ENCODE results near the gene CLCNKA.
"Not testable (repeated sequence)": the region's sequence is repeated elsewhere in the genome, so short reads cannot be mapped to it uniquely, and the experiment has no call there.

Gene CLCNKA

DNA sequence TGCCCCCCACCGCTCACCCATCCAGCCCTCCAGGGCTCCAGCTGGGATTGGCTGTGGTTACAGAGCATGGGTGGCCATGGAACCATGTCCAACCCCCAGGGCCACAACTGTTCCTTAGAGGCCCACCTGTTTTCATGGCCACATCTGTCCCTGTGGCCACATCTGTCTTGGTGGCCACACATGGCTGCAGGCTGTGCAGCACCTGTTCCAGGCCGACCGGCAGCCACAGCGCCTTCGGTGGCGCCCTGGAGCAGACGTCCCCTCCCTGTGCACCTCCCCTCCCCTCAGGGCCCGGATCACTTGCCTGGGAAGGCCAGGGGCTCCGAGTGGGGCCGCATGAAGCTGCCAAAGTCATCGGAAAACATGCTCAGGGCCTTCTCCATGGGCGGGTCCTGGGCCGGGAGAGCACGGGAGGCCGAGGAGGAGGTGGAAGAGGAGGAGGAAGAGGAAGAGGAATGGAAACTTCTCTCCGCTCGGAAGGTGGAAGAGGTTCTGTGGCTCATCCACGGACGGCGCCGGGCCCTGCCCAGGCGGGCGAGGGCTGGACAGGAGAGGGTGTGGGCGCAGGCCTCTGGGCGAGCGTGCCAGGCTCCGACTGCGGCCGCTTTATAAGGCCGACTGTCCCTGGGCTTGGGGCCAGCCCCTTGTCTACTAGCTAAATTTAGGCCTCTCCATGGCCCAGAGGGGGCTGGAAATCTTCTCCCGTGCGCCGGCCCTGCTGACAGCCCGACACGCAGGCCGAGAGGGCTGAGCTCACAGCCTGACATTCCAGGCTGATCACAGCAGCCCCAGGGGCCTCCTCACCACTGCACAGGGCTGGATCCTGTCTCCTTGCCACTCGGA lies 4.2 kb upstream of the CLCNKA start, which contains the start of gene HSPB7:
TSS of gene HSPB7 (minus strand) at position 583 of the 843 bp plus-strand sequence. CDS start at position 503, 80 bp downstream.
- DNase-seq (ENCODE audit: low spot score) = peak; percentile 90

DNA sequence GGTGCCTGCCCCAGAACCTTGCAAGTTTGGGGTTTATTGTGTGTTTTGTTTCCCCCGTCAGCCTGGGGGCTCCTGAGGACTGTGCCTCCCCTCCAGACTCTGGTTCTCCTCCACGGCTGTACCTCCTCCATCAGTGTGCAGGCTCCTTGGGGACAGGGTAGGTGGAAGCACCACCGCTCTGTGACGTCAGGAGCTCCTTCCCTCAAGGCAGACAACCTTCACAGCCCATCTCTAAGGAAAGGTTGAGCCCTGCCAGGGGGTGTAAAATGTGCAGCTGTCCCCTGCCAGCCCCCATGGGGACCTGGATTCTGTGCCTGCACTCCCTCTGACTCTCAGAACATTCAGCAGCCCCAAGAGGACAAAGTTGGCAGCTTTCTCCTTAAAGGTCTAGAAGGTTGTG lies 3.5 kb upstream of the CLCNKA start:
- DNase-seq (ENCODE audit: low spot score) = no peak

DNA sequence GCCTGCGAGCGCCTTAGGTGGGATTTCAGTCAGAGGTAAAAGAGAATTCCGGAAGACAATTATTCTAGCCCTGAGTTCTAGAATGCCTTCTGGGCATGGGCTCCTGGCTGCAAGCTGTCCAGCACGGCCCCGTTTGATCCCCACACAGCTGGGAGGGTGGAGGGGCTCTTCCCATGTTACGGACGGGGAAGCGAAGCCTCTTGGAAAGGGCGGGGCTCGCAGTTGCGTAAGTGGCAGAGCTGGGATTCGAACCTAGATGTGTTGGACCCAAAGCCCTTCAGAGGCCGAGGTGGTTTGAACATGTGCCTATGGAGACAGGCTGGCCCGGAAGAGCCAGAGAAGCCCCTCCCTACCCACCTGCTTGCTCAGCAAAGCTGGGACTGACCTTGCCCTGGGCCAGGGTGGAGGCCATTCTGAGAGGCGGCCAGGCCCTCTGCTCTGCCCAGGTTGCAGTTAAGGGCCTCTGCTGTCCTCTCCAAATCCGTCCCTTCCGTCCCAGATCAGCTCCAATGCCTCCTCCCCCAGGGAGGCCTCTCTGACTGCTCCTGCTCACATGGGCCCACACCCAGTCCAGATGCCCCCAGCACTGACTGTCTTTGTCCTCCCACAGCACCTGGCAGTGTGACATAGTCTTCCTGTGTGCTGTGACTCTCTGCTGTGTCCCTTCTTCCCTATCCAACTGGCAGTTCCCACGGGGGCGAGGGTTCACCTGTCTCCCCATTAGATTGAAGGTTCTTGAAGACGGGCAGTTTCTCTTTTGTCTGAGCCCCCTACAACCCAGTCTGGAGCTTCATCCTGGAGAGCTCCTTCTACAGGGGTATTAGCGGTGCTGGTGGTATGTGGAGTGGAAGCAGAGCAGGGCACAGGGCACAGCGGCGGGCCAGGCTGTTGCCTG lies 2.8 kb upstream of the CLCNKA start:
- DNase-seq (ENCODE audit: low spot score) = no peak

DNA sequence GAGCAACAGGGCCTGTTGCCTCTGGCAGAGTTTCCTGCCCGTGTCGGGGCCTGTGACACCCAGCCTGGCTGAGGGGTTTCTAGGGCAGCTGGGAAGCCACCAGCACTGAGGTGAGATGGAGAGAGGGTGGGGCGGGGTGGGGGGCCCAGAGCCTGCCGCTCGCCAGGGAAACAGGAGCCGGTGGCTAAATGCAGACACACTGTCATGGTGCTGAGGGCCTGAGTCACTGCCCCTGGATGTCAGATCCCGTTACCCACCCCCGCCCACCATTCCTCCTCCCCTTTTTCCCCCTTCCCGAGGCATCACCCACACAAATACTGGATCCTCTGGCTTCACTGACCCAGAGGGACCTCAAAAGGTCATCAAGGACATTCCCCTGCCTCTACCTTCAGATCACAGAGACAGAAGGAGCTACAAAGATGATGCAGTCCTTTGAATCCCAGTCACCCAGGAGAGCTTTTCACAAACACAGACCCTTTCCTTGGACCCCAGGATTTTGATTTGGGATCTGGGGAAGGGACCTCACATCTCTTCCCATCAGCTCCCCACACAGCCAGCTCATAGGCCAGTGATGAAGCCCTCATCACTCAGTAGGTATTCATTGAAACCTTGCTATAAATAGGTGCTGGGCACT lies 2.1 kb upstream of the CLCNKA start:
- DNase-seq (ENCODE audit: low spot score) = peak; percentile 66

DNA sequence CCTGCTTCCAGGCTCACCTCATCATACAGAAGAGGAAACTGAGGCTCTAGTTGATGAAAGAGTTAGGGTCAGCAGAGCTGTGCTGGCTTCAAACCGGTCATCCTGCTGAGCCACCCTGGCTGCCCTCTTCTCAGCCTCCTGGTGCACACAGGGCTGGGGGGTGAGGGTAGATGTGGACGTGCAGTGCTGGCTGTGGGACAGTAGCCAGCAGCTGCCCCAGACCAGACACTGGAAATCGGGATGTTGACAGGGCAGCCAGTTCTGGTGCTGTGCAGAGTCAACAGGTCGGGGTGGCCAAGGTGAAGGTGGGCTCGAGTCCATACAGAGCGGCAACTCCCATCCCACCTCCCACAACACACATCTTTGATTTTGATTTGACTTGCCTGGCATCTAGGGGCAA lies 1.5 kb upstream of the CLCNKA start:
- no peak for DNase-seq (ENCODE audit: low spot score)

DNA sequence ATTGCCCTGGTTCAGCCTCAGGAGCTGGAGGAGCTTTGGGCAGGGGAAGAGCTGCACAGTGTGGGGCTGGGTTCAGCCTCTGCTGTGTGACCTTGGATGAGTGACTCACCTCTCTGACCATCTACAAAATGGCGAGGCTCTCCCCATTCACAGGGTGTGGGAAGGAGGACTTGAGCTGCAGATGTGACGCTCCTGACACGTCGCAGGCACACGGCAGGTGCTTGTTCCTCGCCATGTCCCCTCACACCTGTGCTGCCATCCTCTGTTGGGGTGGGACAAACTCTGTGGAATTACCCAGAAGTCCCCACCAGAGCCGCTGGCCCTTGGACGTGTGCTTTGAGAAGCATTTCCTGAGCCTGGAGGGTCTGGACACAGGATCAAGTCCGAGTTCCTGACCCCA lies 958 bp upstream of the CLCNKA start:
- not testable (repeated sequence) for DNase-seq (ENCODE audit: low spot score)

DNA sequence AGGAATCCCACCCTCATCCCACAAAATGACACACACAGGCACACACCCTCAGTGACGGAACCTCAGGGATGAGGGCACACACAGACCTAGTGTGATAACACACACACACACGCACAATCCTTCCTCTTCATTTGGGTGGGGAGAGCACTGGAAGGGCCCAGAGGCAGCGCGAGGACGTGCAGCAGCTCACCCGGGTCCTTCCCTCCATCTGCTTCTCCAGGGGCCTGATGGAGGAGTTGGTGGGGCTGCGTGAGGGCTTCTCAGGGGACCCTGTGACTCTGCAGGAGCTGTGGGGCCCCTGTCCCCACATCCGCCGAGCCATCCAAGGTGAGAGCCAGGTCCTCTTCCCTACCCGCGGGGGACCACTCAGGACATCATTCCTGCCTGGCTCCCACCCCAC lies 557 bp downstream of the CLCNKA start:
- no peak for DNase-seq (ENCODE audit: low spot score)

DNA sequence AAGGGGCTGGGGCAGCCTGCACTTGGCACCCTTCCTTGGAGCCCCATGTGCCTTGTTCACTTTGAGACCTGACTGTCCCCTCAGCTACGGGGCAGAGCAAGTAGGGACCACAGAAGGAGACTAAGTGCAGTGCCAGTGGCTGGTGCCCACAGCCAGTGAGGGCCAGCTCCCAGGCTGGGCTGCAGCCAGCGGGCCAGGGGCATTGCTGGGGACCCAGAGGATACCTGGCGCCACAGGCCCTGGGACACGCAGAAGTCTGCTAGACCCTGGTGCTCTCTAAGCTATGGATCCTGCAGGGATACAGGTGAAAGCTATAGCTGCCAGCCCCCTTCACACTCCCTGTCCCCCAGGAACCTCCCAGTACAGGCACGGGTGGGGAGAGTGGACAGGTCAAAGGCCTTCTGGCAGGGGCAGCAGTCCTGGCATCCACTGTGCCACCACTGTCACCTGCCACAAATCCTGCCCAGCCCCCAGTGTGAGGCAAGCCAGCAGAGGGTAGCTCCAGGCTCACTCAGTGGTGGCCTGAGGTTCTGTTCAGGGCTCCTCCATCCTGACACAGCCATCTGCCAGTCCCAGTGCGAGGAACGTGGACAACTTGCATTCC lies 1.3 kb downstream of the CLCNKA start:
- no peak for DNase-seq (ENCODE audit: low spot score)

DNA sequence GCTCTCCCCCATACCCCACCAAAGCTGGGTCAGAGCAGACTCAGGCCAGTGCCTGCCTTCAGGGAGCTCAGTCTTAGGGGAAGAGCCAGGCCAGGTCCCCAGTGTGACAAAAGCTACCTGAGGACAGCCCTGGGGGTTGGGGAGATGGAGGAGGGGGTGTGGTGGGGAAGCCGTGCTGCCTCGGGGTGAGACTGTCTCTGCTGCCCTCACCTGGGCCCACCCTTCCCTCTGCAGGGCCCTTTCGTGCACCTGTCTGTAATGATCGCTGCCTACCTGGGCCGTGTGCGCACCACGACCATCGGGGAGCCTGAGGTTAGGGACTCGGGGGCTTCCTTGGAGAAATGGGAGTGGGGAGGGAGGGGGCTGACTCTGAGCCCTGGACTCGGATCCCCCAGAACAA lies 4.5 kb downstream of the CLCNKA start:
- not testable (repeated sequence) for DNase-seq (ENCODE audit: low spot score)

DNA sequence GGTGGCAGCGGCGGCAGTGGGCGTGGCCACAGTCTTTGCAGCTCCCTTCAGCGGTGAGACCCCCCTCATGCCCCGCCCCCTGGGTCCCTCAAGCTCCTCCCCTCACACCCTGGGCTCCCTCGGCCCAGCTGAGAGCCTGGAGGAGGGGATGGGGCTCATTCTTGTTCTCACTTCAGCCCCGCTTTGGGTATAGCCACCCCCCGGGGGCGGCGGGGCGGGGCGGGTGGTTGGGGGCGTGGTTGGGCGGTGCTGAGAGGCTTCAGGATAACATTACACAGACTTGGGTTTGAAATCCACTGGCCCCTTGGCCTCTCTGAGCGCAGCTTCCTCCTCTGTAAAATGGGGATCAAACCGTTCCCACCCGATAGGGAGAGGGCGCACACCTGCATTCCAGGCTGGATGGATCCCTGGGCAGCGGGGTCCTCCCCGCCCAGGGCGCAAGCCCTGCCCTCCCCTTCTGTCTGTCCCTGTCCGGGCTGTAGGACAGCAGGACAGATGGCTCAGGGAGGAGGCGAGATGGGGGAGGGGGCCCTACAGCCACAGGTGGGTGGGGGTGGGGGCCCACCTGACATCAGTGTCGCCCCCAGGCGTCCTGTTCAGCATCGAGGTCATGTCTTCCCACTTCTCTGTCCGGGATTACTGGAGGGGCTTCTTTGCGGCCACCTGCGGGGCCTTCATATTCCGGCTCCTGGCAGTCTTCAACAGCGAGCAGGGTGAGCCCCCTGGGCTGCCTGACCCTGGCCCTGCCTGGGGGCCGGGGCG lies 5.1 kb downstream of the CLCNKA start:
- no peak for DNase-seq (ENCODE audit: low spot score)

DNA sequence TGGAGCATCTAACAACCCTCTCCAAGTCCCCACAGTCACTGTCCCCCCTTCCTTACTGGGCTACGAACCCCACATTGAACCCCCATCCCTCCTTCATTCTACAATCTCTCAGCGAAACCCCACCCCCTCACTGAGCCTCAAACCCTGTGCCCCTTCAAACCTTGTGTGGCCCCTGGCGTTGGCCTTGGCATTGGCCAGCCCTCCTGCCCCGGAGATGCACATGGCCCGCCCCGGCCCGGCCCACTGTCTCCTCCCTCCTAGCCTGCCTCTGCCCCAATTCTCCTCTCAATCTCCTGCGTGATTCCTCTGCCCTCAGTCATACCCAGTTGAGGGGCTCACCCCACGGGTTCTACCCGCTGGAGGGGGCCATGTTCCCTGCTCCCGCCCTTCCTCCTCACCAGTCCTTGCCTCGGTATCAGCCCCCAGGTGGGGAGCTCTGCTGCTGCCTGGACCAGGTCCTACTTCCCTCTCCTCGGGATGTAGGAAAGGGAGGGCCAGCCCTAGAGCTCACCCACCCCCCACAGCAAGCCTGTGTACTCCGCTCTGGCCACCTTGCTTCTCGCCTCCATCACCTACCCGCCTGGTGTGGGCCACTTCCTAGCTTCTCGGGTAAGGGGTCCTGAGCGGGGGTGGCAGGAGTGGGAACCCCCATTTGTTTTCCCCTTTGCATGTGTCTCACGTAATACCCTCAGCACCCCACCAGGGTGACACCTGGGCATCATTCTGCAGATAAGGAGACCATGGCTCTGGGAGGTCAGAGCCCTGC lies 6.6 kb downstream of the CLCNKA start:
- no peak for DNase-seq (ENCODE audit: low spot score)

DNA sequence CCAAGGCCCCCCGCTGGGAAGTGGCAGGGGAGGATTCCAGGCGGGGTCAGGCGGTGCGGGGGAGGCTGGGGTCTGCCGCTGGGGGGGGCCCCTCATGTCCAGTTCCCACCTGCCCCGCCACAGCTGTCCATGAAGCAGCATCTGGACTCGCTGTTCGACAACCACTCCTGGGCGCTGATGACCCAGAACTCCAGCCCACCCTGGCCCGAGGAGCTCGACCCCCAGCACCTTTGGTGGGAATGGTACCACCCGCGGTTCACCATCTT lies 7.1 kb downstream of the CLCNKA start:
- DNase-seq (ENCODE audit: low spot score) = not testable (repeated sequence)

DNA sequence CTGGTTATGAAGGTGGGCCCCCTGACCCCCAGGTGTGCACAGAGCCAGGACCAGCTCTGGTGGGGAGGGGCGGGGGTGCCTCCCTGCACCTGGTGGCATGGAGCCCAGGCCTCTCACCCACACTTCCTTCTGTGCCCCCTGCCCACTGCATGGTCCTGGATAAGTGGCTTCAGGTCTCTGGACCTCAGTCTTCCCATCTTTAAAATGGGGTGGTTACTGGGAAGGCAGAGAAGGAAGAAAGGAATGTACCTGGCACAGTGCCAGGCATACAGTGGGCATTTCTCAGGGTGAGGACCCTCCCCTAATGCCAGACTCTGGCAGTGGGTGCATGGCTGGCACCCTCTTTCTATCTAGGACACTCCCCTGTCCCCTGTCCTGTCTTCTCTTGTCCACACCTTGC lies 7.5 kb downstream of the CLCNKA start:
- no peak for DNase-seq (ENCODE audit: low spot score)

DNA sequence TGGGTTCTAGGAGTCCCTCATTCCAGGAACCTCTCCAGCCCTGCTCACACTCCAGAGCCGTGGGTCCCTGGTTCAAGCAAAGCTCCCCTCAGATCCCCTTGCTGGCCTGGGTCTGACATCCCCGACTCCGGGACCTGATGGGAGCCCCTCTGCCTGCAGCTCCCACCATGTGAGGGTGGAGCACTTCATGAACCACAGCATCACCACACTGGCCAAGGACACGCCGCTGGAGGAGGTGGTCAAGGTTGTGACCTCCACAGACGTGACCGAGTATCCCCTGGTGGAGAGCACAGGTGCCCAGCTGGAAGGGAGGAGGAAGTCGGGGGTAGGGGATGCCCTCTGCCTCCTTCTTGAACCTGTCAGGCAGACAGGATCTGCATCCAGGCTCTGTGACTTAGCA lies 9.7 kb downstream of the CLCNKA start:
- no peak for DNase-seq (ENCODE audit: low spot score)

DNA sequence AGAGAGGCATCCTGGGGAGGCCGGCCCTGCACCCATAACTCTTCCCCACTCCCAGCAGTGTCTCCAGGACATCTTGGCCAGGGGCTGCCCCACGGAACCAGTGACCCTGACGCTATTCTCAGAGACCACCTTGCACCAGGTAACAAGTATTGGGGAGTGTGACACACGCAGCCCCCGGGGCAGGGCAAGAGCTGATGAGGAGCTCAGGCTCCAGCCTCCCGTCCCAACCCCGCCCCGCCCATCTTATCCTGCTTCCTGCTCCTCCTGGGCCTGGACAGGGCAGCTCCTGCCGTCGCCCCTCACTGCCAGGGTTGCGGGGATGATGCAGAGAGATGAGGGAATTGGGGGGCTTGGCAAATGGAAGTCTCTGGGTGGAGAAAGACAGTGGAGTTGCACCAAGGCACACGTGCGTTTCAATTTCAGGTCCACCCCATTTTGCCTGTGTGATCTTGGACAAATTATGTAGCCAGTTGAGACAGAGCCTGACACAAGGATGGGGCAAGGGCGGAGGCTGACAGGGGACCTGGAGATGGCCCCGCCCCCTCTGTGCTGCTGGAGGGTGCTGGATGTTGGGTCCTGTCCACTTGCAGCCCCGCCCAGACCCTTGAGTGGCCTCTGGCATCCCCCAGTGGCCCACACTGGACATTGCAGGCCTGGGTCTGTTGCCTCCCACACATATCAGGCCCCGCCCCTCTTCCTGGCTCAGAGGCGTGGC lies 10.7 kb downstream of the CLCNKA start:
- peak; percentile 95 for DNase-seq (ENCODE audit: low spot score)

DNA sequence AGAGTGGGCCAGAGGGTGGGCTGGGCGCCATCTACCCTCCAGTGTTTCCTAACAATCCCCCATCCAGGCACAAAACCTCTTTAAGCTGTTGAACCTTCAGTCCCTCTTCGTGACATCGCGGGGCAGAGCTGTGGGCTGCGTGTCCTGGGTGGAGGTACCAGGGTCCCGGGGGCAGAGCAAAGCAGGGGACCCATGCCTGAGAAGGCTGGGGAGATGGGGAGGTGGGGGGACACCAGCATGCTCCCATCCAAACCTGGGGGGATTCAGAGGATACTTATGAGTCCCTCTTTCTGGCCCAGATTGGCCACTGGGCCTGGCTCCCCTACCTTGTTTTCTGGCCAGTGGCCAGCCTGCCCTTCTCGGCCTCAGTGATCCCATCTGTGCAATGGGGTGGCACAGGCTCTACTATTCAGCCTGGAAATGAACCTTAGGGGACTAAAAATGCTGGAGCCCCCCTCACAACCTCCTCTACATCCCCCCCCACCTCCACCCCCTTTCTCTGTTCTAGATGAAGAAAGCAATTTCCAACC lies 11.3 kb downstream of the CLCNKA start:
- DNase-seq (ENCODE audit: low spot score) = not testable (repeated sequence)

DNA sequence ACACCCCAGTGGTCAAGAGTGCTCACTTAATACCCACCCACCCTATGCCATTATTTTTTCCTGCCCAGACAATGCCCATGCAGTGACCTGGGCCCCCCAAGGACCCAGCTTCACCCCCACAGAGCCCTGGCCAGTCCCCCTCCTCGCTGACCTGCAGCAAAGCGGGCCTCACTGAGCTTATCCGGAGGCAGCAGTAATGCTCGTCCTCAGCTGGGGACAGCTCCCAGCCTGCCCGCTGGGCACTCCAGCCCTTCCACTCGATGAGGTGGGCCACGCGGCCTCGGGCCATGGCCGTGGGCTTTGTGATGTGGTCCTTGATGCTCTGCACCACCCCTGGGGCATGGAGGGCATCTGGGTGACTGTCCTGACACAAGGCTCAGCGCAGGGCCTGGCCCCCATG lies 14.6 kb downstream of the CLCNKA start:
- DNase-seq (ENCODE audit: low spot score) = not testable (repeated sequence)

DNA sequence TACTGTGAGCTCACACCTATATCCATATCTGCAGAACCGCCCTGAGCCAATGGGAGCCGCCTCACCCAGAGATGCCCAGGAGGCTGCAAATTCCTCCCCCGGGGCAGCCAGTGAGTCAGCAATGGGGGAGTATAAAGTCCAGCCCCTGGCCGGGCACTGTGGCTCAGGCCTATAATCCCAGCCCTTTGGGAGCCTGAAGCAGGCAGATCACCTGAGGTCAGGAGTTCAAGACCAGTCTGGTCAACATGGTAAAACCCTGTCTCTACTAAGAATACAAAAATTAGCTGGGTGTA lies 16.7 kb downstream of the CLCNKA start:
- DNase-seq (ENCODE audit: low spot score) = no peak

DNA sequence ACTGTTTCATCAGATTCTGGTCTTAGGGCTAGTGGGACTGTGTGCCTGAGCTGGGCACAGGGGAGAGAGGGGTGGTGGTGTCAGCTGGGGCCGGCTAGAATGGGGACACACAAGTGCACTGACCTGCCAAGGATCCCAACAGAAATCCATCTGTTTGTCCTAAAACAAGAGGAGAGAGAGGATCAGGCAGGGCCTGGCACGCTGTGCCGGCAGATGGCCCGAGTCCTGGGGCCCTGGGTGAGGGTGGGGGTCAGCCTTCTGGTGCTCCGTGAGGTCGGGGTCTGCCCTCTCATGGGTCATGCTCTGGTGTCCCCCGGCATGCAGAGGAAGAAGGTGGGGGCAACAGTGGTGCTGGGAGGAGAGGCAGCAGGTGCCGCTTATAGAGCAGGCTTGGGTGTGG lies 18.0 kb downstream of the CLCNKA start:
- not testable (repeated sequence) for DNase-seq (ENCODE audit: low spot score)

DNA sequence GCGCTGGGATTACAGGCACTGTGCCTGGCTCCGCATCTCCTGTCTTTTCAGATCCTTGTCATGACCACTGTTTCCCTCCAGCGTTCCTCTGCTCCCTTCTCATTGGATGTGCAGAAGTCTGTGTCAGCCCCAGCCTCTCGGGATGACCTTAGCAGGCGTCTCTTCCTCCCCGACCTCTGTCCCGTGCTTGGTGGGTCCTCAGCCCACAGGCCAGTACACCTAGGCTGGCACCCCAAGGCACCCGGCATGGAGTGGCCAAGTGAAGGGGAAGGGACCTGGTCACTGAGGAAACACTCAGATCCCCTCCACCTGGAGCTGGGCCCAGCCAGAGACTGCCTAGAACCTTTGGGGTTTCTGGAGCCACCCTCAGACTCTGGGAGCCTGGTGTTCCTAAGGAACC lies 19.4 kb downstream of the CLCNKA start:
- no peak for DNase-seq (ENCODE audit: low spot score)

All from AG08396 (cell line).